Retinal pigment epithelial cell (primary cell): ENCODE measurements around the gene TMEM235.

ENCODE experiments used
- DNase-seq: peaks from one replicate; pipeline ENCODE4 v3.0.0-alpha.2; 2010; ENCODE audit warnings: low read depth
- H3K4me3 ChIP-seq: 2 replicates; pipeline ENCODE4 v1.5.1; 2011; ENCODE audit warnings: mild to moderate bottlenecking, low read length, control low read depth, moderate library complexity
- CTCF ChIP-seq: conservative IDR thresholded peaks from 2 replicates; pipeline ENCODE4 v1.5.1; 2011; ENCODE audit warnings: low read depth, low read length, control low read depth, inconsistent platforms

Gene TMEM235

GRCh38 chr17:78276098-78276887 lies 44.9 kb downstream of the TMEM235 start:
- no peak overlapping the region for H3K4me3 ChIP-seq
- no peak for TF ChIP-seq CTCF
- no peak for DNase-seq

GRCh38 chr17:78278139-78278741 lies 46.8 kb downstream of the TMEM235 start:
- no peak for TF ChIP-seq CTCF

GRCh38 chr17:78279360-78279990 lies 48.0 kb downstream of the TMEM235 start:
- no peak for TF ChIP-seq CTCF
- no peak overlapping the region for H3K4me3 ChIP-seq
- no peak for DNase-seq

More at GRCh38 chr17:78278139-78278741, 46.8 kb downstream of the TMEM235 start:
- DNase-seq: no peak
- no peak overlapping the region for H3K4me3 ChIP-seq

GRCh38 chr17:78281249-78281845 lies 49.9 kb downstream of the TMEM235 start:
- DNase-seq: no peak
- TF ChIP-seq CTCF: no peak

GRCh38 chr17:78284146-78284545 lies 52.7 kb downstream of the TMEM235 start:
- no peak for TF ChIP-seq CTCF
- no peak overlapping the region for H3K4me3 ChIP-seq
- DNase-seq: no peak

More at GRCh38 chr17:78281249-78281845, 49.9 kb downstream of the TMEM235 start:
- no peak overlapping the region for H3K4me3 ChIP-seq

- no peak overlapping the region for H3K4me3 ChIP-seq
- no peak for DNase-seq
- no peak for TF ChIP-seq CTCF
These were observed 57.6 kb downstream of the TMEM235 start for GRCh38 chr17:78289004-78289403.
